Measurements from ENCODE around the gene IMPACT.

Gene IMPACT, protein sequence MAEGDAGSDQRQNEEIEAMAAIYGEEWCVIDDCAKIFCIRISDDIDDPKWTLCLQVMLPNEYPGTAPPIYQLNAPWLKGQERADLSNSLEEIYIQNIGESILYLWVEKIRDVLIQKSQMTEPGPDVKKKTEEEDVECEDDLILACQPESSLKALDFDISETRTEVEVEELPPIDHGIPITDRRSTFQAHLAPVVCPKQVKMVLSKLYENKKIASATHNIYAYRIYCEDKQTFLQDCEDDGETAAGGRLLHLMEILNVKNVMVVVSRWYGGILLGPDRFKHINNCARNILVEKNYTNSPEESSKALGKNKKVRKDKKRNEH

DNA sequence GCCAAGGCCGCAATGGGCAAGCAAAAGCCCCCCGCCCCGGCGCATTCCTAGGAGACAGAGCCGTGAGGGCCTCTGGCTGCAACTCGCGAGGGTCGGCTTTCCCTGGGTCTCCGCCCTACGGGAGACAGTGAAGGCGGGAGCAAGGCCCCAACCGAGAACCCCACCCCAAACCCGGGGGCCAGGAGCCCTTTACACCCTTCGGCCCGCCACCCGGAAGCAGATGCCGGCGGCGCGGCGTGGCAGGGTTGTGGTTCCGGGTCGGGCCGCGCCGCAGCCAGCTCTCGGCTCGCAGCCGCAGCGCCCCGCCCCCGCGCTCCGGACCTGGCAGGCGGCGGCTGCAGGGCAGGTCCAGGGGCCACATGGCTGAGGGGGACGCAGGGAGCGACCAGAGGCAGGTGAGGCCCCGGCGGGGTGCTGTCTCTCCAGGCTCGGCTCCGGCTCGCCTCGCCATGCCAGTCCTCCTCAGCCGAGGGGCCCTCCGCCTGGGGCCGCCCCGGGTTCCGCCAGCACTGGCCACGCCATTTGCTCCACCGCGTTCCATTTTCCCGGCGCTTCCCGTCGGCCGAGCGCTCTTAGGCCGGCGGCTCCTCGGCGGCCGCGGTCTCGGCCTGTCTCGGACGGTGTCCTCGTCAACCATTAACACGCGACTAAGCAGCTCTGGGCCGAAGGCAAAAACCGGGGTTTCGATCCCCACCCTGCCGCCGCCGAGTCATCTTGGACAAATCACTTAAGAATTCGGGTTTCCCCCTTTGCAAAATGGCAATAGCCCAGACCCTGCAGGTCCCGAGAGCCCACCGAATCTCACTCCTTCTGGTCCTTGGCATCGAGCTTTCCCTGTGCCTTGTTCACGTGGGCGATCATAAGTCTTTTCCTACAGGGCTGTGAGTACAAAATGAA, at the start of gene IMPACT:
Gene IMPACT (plus strand): TSS at position 273 of the 897 bp plus-strand sequence. CDS start 87 bp downstream, at position 360.
- DNase-seq, result peak; percentile 29

DNA sequence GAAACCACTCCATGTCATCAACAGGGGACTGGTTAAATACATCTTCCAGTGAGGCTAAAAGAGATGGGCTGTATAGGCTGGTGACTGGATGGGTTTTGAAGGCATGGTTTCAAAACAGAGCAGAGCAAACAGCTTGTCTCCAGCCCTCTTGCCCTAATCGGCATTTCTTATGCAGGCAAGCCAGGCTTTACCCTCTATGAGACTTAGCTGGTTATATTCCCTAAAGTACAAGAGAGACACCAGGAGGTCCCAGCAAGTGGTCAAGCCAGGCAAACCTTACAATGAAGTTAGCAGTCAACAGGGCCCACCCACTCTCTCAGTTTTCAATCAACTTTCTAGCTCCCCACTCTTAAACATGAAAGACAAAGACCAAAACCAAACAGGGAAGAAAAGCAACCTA, 47.9 kb upstream of the IMPACT start:
- DNase-seq, result no peak

DNA sequence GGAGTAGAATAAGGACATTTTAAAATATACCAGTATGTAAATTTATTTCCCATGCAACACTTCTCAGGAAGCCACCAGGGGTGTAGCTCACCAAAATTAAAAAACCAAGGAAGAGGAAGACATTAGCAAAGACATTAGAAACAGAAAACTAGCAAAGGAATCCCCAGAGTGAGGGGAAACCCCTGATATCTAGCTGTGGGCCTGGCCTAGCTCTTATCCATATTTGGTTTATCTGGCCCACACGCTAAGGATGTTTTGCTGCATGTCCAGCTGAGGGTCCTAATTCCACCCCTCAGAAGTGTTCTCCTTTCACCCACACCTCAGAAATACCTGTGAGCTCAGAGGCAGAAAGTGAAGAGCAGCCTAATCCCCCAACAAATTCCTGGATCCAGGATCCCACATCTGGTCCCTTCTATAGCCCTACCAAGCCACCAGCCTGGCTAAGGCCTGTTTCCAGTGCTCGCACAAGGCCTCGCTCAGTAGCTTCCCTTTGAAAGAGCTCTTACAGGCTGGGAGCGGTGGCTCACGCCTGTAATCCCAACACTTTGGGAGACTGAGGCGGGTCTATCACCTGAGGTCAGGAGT, 46.2 kb upstream of the IMPACT start:
- no peak for DNase-seq

DNA sequence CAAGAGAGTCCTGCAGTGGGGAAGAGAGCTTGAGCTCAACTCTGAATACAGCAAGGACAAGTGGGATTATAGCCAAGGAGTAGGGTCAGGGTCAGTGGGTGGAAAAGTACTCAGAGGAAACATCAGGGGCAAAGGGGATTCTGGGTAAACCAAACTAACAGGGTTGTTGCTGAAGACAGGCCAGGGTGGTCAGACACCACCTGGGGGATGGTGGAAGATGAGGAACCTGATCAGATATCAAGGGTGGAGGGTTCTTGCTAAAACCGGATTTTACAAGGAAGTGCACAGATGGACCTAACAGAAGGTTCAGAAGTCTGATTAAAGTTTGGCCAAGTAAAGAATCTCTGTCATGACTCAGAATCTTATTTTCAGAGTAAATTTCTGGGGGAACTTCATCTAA, 45.3 kb upstream of the IMPACT start:
- DNase-seq, result no peak

DNA sequence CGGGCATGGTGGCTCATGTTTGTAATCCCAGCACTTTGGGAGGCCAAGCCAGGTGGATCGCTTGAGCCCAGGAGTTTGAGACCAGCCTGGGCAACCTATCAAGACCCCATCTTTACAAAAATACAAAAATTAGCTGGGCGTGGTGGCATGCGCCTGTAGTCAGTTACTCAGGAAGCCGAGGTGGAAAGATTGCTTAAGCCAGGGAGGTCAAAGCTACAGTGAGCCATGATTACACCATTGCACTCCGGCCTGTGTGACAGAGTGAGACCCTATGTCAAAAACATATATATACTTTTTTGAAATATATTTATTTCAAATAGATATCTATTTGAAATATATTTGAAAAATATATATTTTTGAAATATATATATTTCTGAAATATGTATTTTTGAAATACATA, 39.8 kb upstream of the IMPACT start:
- DNase-seq, result no peak

DNA sequence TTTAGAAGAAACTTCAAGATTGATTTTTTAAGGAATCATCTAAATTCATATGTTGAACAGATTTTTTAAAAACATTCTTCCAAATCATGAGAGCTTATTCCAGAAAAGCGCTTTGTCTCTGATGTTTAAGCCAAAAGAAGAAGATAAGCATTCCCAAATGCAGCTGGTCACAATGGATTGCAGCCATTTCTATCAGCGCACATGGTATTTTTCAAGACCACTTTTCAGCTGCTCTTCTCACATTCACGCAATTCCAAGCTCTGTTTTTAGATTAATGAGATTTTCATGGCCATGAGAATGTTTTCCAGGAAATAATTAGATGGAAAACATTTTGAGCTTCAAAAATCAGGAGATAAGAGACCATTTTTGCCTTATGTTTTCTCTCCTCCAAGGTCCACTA, 37.5 kb upstream of the IMPACT start:
- no peak for DNase-seq

DNA sequence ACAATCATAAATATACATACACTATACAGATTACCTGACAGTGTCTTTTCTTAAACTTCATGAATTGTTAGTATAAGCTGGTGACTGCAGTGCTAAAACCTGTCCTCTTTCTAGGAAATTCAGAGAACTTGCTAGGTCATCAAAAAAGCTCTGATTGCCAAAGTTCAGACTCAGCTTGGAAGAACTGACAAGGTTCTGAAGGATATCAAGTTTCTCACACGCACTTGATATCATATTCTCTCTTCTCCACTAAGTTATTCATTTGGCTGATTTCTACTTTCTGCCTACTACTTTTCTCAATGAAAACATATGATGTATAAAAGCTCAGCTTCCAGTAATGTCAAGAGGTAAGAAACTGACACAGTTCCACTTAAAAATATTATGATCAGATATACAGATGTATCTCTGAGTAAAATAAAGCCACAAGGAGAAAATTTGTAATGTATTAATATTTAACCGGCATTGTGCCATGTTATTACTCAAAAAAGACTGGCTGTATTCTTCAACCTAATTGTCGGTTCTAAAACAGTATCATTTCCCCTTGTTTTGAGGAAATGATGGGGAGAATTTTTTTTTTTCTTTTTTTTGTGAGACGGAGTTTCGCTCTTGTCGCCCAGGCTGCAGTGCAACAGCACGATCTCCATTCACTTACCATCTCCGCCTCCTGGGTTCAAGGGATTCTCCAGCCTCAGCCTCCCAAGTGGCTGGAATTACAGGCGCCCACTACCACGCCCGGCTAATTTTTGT, 31.2 kb upstream of the IMPACT start:
- DNase-seq, result no peak

DNA sequence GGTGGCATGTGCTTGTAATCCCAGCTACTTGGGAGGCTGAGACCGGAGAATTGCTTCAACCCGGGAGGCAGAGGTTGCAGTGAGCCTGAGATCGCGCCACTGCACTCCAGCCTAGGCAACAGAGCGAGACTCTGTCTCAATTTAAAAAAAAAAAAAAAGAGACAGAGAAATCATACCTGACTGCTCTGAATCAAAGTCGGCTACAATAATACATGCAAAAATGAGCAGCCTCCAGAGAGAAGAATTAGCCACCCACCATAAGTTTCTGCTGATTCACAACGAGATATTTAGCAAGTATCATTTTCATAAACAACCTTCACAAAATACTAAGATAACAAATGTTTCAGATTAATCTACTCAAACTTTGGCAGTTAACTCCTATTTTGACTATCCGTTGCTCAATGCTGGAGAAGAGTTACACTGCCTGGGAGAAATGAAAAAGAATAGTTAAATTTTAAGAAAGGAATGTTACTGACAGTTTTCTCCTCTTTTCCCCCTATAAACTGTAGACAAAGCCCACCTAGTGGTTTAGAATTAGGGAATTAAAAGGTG, 30.3 kb upstream of the IMPACT start:
- no peak for DNase-seq

DNA sequence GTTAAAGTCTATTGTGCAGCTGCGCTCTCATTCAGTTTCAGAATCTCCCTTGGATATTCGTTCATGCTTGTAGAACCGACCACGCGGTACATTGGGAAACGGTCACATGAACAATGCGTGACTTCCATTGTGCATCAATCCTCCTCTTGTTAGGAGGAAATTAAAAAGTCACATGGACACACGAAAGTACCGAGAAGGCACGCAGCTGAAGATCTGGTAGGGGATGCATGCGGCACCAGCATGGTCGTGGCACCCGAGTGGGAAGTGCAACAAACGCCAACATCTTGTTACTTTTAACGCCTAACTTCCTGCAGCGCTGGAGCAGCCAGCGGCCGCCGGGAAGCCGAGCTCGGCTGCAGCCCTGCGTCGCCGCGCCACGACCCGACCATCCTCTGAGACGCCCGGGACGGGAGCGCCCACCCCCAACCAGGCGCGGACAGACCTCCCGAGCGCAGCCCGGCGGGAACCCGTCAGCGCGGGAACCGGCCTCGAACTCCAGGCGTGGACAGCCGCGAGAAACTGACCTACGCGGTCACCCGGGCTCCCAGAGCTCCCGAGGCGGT, 29.3 kb upstream of the IMPACT start:
- peak; percentile 61 for DNase-seq

DNA sequence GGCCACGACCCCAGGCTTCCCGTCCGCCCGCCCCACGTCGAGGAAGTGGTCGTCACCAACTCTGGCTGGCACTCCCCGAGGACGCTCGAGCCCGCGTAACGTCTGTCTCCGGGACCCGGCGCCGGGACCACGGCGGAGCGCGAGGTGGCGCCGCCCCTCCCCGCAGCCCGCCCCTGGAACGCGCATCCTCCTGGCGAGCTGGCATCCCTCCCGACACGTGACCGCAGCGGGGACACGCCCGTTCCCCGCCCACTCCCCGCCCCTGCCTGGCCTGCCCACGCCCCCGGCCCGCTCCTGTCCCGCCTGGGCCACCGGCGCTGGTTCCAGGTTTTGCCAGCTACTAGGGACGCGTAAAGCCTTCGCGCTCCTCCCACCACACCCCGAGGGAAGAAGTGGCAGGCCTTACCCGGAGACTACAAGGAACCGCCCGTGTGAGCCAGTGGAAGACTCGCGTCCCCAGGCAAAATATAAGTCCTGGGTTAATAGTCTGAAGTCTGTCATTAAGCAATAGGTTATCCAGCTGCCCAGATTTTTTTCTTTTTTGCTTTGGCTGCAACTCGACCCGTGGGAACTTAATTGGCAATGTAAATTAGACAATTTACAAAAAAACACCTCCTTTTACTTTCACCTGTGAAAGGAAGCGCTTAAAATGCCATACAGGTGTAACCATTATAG, 28.6 kb upstream of the IMPACT start, which contains the start of gene OSBPL1A:
Gene OSBPL1A (minus strand): TSS at position 131 of the 675 bp plus-strand sequence. CDS start 20,291 bp downstream, outside the sequence.
- DNase-seq, result peak; percentile 70

DNA sequence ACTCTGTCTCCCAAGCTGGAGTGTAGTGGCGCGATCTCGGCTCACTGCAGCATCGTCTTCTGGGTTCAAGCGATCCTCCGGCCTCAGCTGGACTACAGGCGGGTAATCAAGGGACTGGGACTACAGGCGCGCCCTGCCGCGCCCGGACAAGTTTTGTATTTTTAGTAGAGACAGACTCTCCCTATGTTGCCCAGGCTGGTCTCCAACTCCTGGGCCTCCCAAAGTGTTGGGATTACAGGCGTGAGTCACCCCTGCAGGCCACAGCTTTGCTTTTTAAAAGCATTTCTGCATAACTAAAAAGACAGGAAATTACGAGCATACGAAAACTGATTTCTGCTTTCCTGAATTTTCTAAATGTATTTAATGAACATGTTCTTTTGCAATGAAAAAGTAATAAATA, 27.9 kb upstream of the IMPACT start:
- no peak for DNase-seq

DNA sequence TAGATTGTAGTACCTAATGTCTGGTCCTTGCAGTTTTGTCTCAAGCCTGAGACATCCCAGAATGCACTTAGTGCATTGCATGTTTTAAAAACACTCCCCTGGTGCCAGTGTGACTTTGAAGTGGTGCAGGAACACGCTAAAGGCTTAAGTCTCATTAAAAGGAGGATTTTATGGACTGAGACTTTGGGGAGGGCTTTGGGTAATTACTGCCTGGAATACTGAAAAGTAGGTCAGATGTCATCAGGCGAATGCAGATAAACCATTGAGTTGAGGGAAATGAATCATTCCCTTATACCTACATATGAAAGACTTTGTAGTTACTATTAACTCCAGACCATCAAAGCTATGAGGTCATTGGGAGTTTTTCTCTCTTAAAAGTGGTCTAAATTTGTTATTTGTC, 25.9 kb upstream of the IMPACT start:
- DNase-seq, result no peak

DNA sequence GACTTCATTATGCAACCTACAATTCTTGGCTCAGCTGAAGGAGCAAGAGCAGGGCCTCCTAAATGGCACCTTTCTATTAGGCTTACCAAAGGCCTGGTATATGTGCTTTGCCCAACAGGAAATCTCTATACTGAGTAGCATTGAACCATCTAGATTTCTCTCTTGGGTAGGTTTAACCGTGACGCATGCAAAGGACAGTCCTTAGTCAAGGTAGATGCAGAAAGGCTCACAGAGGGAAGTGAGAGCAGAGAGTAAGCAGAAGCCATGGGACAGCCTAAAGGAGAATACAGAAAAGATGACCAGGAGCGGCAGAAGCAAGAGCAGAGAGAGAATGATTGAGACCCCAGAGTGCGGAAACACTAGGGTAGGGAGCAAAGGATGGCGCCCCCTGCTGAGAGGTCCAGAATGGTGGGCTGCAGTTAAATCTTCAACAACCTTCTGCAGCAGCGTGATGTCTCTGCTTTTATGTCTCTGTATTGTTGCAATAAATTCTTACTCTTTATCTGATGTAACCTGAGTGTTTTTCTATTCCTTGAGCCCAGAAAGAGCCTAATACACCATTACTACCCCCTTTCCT, 24.2 kb upstream of the IMPACT start:
- DNase-seq, result no peak

DNA sequence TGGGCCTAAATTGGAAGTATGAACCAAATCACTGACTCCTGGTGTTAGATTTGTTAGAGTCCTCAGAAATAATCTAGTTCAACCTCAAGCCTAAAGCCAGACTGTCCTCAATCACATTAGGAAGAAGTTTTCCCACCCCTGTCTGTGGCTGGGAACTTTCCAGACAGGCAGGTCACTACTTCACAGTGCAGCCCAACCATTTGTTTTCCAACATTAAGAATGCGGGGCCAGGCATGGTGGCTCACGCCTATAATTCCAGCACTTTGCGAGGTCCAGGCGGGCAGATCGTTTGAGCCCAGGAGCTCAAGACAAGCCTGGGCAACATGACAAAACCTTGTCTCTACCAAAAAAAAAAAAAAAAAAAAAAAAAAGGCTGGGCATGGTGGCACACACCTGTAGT, 23.4 kb upstream of the IMPACT start:
- DNase-seq, result no peak

DNA sequence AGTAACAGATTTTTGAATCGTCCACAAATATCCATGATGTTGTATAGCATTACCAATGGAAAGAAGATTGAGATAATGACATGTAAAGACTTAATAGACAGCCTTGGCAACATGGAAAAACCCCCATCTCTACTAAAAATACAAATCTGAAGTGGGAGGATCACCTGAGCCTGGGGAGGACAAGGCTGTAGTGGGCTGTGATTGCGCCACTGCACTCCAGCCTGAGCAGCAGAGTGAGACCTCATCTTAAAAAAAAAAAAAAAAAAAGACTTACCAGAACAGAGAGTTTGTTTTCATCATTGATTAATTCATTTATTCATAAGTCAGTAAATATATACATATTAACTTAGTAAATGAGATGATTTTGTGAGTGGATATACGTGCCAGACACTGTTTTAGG, 21.9 kb upstream of the IMPACT start:
- no peak for DNase-seq

DNA sequence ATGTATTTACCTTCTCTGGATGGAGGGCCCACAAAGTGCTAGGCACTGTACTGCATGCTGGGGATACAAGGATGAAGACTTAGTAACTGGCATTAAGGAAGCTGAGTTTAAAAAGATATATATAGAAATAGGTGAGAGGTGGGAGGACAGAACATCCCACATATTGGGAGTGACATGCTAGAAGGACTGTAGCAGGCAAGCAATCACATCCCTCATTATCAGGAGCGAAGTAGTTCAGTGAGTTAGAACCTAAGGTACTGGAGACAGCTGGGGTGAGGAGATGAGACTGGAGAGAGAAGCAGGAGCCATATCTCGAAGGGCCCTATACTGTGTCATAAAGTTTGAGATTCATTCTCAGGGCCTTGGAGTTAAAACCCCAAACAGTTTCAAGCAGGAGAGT, 18.0 kb upstream of the IMPACT start:
- no peak for DNase-seq

DNA sequence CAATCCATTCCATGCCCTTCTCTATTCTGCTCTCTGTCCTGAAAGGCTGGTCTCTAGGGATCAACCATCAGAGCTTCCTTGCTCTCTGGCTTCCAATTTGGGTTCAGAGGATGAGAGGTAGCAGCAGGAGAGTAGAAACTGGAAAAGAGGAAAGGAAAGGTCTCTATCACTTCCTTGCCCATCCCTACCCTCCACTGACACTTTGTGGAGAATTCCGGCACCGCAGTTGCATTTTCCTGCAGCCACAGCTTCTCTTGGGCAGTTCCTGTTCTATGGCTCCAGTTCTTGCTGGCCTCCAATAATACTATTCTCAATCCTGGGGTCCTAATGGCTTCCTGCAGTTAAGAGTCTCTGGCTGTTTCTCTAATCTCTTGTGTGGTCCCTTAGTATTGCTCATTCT, 13.3 kb upstream of the IMPACT start:
- DNase-seq, result no peak

DNA sequence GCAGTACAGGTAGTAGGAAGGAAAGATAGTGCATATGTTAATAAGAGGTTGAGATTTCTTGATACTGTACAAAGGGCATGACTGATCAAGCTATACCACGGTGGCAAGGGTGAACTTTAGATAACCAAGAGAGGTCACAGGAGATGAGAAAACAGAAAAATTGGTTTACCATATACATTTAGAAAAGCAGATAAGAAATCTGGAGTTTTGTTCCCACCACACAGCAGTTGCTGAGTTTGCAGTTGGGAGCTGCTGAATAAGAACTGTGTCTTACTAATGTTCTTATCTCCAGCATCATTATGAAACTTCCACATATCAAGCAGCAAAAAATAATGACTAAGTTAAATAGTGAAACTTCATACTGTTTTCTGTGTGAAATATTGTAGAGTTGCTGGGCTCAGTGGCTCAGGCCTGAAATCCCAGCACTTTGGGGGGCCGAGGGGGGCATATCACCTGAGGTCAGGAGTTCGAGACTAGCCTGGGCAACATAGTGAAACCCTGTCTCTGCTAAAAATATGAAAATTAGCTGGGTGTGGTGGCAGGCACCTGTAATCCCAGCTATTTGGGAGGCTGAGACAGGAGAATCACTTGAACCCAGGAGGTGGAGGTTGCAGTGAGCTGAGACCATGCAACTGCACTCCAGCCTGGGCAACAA, 12.0 kb upstream of the IMPACT start:
- no peak for DNase-seq

DNA sequence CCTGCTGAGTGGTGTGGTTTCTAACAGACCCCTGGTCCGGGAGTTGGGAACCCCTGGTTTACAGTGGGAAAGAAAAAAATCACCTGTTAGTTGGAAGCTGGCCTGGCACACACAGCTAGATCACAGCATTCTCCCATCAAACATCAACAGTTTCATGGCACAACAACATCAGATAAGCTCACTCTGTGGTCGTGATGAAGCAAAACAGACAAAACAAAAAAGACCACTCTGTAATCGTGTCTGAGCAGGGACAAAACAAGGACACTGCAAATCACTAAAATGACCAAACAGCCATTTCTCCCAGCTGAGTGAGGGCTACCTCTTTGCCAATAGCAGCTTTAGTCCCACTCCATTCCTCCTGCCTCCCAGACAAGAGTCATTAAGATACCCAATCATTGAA, 9.0 kb upstream of the IMPACT start:
- DNase-seq, result no peak

DNA sequence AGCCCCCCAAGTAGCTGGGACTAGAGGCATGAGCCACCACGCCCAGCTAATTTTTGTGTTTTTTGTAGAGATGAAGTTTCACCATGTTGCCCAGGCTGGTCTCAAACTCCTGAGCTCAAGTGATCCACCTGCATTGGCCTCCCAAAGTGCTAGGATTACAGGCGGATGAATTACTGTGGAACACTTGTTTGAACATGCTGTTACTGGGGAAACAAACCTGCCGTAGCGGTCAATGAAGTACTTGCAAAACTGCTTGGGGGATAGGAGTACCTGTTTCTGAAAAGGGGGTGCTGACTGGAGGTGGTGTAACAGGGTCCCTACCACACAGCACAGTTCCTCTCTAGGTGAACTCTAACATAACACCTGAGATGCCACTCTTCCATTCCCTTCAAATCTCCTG, 5.9 kb upstream of the IMPACT start:
- no peak for DNase-seq

DNA sequence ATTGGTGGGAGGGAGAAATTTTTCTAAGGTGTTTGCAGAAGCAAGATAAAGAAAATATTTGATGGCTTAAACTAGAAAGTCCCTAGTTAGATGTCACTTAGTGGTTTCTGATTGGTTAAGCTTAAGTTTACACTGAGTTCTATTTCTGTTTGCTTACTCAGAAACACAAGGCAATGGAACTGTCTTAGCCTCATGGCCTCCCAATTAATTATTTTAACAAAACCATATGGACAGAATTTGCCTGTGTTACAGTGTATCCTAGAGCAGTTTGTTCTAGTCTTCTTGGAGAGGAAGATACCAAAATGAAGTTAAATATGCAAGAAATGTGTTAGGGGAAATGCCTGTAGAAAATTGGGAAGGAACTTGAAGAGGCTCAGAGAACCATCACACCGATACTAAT, 4.6 kb upstream of the IMPACT start:
- no peak for DNase-seq

Data from NCI-H1694 (cell line).